C4-2B (cell line): Measurements from ENCODE around the gene COG5.
A peak's percentile ranks its signal among the peaks of the same experiment; 100 is the strongest.

Source experiments
- CTCF ChIP-seq: fragments of 450-650 bp; conservative IDR thresholded peaks from 2 replicates; pipeline ENCODE4 v1.5.1; 2017; ENCODE audit warnings: mild to moderate bottlenecking
- ZFX ChIP-seq: fragments of 450-650 bp; IDR thresholded peaks from 2 replicates; pipeline ENCODE4 v1.6.1; 2017

GRCh38 chr7:107384025-107384424, 179.7 kb downstream of the COG5 start:
- TF ChIP-seq CTCF (peak; percentile 40), ZFX (no peak)
